ENCODE measurements around the gene TSPAN11.

TSPAN11 gene

DNA sequence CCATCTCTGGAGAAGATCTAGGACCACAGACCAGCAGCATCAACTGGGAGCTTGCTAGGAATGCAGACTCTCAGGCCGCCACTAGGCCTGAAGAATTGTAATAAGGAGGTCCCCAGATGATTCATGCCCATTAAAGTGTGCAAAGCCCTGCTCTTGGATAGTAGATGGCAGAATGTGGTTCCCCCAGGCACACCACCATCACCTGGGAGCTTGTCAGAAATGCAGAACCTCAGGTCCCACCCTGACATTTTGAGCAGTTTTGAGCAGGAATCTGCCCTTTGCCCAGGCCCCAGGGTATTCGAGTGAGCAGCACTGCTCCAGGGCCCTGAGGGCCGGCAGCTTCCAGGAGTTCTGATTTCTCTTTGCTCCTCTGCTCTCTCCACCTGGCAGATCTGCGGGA is 64.9 kb downstream of the TSPAN11 start:
- H3K9me2 ChIP-seq (replicated peaks; ENCODE audit: low read depth, low read length), result no peaks in the 10 kb centered on the region
- no peak overlapping the region for H2AFZ ChIP-seq (ENCODE audit: low read length)
- H3K4me3 ChIP-seq (ENCODE audit: low read length, poor library complexity, severe bottlenecking), result no peak overlapping the region
- H3K4me2 ChIP-seq (ENCODE audit: low read depth, low read length, poor library complexity, severe bottlenecking), result no peak overlapping the region
- H3F3A ChIP-seq (ENCODE audit: low read depth), result no peaks in the 10 kb centered on the region
- no peak for TF ChIP-seq EZH2phosphoT487 (IDR thresholded peaks at IDR 0.05; ENCODE audit: borderline replicate concordance)
- TF ChIP-seq, protein P1, sequence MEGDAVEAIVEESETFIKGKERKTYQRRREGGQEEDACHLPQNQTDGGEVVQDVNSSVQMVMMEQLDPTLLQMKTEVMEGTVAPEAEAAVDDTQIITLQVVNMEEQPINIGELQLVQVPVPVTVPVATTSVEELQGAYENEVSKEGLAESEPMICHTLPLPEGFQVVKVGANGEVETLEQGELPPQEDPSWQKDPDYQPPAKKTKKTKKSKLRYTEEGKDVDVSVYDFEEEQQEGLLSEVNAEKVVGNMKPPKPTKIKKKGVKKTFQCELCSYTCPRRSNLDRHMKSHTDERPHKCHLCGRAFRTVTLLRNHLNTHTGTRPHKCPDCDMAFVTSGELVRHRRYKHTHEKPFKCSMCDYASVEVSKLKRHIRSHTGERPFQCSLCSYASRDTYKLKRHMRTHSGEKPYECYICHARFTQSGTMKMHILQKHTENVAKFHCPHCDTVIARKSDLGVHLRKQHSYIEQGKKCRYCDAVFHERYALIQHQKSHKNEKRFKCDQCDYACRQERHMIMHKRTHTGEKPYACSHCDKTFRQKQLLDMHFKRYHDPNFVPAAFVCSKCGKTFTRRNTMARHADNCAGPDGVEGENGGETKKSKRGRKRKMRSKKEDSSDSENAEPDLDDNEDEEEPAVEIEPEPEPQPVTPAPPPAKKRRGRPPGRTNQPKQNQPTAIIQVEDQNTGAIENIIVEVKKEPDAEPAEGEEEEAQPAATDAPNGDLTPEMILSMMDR (conservative IDR thresholded peaks at IDR 0.05; ENCODE audit: low read length), result no peak
- no peaks in the 10 kb centered on the region for H3K9me3 ChIP-seq (ENCODE audit: insufficient read depth, low read depth, low read length)
- H4K20me1 ChIP-seq (ENCODE audit: insufficient read depth, low read length, poor library complexity, severe bottlenecking), result no peaks in the 10 kb centered on the region
- H3K9ac ChIP-seq (ENCODE audit: low read depth, low read length, poor library complexity, severe bottlenecking), result no peak overlapping the region
- no peaks in the 10 kb centered on the region for H3K27me3 ChIP-seq (ENCODE audit: insufficient read depth, low read length, poor library complexity, severe bottlenecking)
- no peaks in the 10 kb centered on the region for H3K4me1 ChIP-seq (ENCODE audit: insufficient read depth, low read length, poor library complexity, severe bottlenecking)
- no peaks in the 10 kb centered on the region for H3K79me2 ChIP-seq (ENCODE audit: insufficient read depth, low read length)
- no peaks in the 10 kb centered on the region for H3K36me3 ChIP-seq (ENCODE audit: insufficient read depth, low read length)

DNA sequence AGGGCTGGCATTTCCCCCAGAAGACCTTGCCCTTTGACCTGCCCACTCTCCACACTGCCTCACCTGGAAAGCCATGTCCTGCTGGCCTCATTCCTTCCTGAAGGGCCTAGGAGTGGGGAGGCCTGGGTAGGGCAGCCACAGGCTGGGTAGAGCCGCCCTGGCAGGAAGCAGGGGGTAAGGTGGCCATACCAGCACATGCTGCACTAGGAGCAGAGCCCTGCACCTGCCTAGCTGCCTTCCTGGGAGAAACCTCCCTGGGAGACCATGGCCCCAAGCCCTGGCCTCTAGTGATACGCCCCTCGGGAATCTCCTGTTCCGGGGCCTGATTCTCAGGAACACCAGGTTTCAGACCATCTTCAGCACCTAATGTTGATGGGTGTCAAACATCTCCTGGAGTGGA is 65.8 kb downstream of the TSPAN11 start:
- no peaks in the 10 kb centered on the region for H3K79me2 ChIP-seq (ENCODE audit: insufficient read depth, low read length)
- no peaks in the 10 kb centered on the region for H4K20me1 ChIP-seq (ENCODE audit: insufficient read depth, low read length, poor library complexity, severe bottlenecking)

DNA sequence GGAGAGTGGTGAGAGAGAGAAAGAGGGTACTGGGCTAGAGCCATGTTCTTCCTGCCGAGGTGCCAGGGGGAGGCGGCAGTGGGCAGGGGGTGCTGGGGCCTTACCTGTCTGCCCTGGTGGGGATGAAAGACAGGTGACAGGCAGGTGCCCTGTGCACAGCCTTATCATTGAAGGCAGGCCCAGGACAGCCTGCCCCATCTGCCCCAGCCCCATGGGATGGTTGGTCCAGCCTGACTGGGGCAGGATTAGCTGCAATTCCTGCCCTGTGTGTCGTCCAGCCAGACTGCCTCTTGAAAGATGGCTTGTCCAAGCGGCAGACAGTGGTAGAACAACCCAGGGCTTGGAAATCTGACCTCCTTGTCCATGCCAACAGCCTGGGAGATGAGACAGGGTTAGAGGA is 67.2 kb downstream of the TSPAN11 start:
- no peak overlapping the region for H3K4me2 ChIP-seq (ENCODE audit: low read depth, low read length, poor library complexity, severe bottlenecking)
- no peaks in the 10 kb centered on the region for H3K79me2 ChIP-seq (ENCODE audit: insufficient read depth, low read length)
- no peaks in the 10 kb centered on the region for H3K36me3 ChIP-seq (ENCODE audit: insufficient read depth, low read length)
- H3K9me3 ChIP-seq (ENCODE audit: insufficient read depth, low read depth, low read length), result no peaks in the 10 kb centered on the region
- no peaks in the 10 kb centered on the region for H4K20me1 ChIP-seq (ENCODE audit: insufficient read depth, low read length, poor library complexity, severe bottlenecking)
- H3K27me3 ChIP-seq (ENCODE audit: insufficient read depth, low read length, poor library complexity, severe bottlenecking), result no peaks in the 10 kb centered on the region
- H3F3A ChIP-seq (ENCODE audit: low read depth), result no peaks in the 10 kb centered on the region
- H3K4me3 ChIP-seq (ENCODE audit: low read length, poor library complexity, severe bottlenecking), result no peak overlapping the region
- TF ChIP-seq, protein P1 (conservative IDR thresholded peaks at IDR 0.05; ENCODE audit: low read length), result no peak
- no peak for TF ChIP-seq EZH2phosphoT487 (IDR thresholded peaks at IDR 0.05; ENCODE audit: borderline replicate concordance)
- no peak overlapping the region for H3K9ac ChIP-seq (ENCODE audit: low read depth, low read length, poor library complexity, severe bottlenecking)
- no peaks in the 10 kb centered on the region for H3K9me2 ChIP-seq (replicated peaks; ENCODE audit: low read depth, low read length)
- no peak overlapping the region for H2AFZ ChIP-seq (ENCODE audit: low read length)
- no peaks in the 10 kb centered on the region for H3K4me1 ChIP-seq (ENCODE audit: insufficient read depth, low read length, poor library complexity, severe bottlenecking)

More for the DNA sequence above, 65.8 kb downstream of the TSPAN11 start:
- no peak for TF ChIP-seq EZH2phosphoT487 (IDR thresholded peaks at IDR 0.05; ENCODE audit: borderline replicate concordance)
- TF ChIP-seq, protein P1 (conservative IDR thresholded peaks at IDR 0.05; ENCODE audit: low read length), result no peak
- Histone ChIP-seq H2AFZ (ENCODE audit: low read length) (no peak overlapping the region), H3K9me3 (ENCODE audit: insufficient read depth, low read depth, low read length) (no peaks in the 10 kb centered on the region), H3K4me1 (ENCODE audit: insufficient read depth, low read length, poor library complexity, severe bottlenecking) (no peaks in the 10 kb centered on the region), H3K9me2 (replicated peaks; ENCODE audit: low read depth, low read length) (no peaks in the 10 kb centered on the region), H3K9ac (ENCODE audit: low read depth, low read length, poor library complexity, severe bottlenecking) (no peak overlapping the region), H3K4me2 (ENCODE audit: low read depth, low read length, poor library complexity, severe bottlenecking) (no peak overlapping the region), H3K27me3 (ENCODE audit: insufficient read depth, low read length, poor library complexity, severe bottlenecking) (no peaks in the 10 kb centered on the region), H3F3A (ENCODE audit: low read depth) (no peaks in the 10 kb centered on the region), H3K4me3 (ENCODE audit: low read length, poor library complexity, severe bottlenecking) (no peak overlapping the region), H3K36me3 (ENCODE audit: insufficient read depth, low read length) (no peaks in the 10 kb centered on the region)
